Tibial artery (tissue), 4 donors: ENCODE measurements around the gene PADI3.

Experiments used
- DNase-seq, 2 donors: peaks; one replicate each; pipeline ENCODE4 v3.0.0-alpha.2; 2019
- H3K27ac ChIP-seq, 2 donors: fragments of 200-600 bp; sonication (generic) in 1 of 2; 1 replicate in 1 of 2; 2 replicates in 1 of 2; pipeline ENCODE4 v1.5.1; 2018 to 2019; ENCODE audit warnings: mild to moderate bottlenecking in 1 of 2
- H3K27me3 ChIP-seq, 2 donors: fragments of 200-600 bp; sonication (generic) in 1 of 2; one replicate each; pipeline versions ENCODE4 v1.5.1 to v1.6.0; 2016 to 2019
- H3K36me3 ChIP-seq, 3 donors: fragments of 200-600 bp; sonication (generic) in 2 of 3; one replicate each; pipeline ENCODE4 v1.5.1; 2016 to 2019; ENCODE audit warnings: mild to moderate bottlenecking in 2 of 3
- H3K4me1 ChIP-seq, 4 donors: fragments of 200-600 bp; sonication (generic) in 2 of 4; 1 replicate in 3 of 4; 2 replicates in 1 of 4; pipeline ENCODE4 v1.5.1; 2016 to 2019
- H3K4me3 ChIP-seq, 2 donors: fragments of 200-600 bp; sonication (generic) in 1 of 2; 1 replicate in 1 of 2; 2 replicates in 1 of 2; pipeline ENCODE4 v1.5.1; 2018 to 2019; ENCODE audit warnings: mild to moderate bottlenecking in 2 of 2
- H3K9me3 ChIP-seq, 3 donors: fragments of 200-600 bp; sonication (generic) in 1 of 3; one replicate each; pipeline ENCODE4 v1.5.1; 2016 to 2019
- intact Hi-C: fragments of 100-400 bp; cut with DNase I; formaldehyde crosslinking; loops from one replicate; pipeline ENCODE4 v1.15.0; 2023; ENCODE audit warnings: low total_unique reads
- TF ChIP-seq, protein P1 (sequence below), 2 experiments: fragments of 200-600 bp in 1 of 2; fragments of 450-650 bp in 1 of 2; IDR thresholded peaks; one replicate each; pipeline ENCODE4 v1.5.1; 2017 to 2019; ENCODE audit warnings: antibody characterized with exemption in 2 of 2, mild to moderate bottlenecking in 1 of 2, moderate library complexity in 1 of 2

Gene PADI3

DNA sequence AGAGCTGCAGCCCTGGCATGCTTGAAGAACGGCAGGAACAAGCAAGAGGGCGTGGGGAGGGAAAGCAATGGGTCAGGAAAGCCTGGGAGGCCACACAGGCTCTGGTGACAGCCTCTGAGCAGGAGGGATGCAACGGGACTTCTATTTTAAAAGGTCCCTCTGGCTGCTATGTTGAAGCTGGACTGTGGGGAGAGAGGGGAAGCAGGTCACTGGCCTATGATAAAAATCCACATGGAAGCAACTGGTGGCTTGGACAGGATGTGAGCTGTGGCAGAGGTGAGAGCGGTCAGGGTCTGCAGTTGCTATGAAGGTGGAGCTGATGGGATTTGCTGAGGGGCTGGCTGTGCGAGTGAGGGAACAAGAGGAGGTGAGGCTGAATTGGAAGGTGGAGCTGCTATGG lies 32.8 kb upstream of the PADI3 start:
- TF ChIP-seq, protein P1, sequence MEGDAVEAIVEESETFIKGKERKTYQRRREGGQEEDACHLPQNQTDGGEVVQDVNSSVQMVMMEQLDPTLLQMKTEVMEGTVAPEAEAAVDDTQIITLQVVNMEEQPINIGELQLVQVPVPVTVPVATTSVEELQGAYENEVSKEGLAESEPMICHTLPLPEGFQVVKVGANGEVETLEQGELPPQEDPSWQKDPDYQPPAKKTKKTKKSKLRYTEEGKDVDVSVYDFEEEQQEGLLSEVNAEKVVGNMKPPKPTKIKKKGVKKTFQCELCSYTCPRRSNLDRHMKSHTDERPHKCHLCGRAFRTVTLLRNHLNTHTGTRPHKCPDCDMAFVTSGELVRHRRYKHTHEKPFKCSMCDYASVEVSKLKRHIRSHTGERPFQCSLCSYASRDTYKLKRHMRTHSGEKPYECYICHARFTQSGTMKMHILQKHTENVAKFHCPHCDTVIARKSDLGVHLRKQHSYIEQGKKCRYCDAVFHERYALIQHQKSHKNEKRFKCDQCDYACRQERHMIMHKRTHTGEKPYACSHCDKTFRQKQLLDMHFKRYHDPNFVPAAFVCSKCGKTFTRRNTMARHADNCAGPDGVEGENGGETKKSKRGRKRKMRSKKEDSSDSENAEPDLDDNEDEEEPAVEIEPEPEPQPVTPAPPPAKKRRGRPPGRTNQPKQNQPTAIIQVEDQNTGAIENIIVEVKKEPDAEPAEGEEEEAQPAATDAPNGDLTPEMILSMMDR (IDR thresholded peaks at IDR 0.05): no peak
- peaks cover 0 to 11% (median 0%) of the 10 kb centered on the region in 4 donors for H3K4me1 ChIP-seq
- DNase-seq: no peak
- no peak overlapping the region for H3K4me3 ChIP-seq
- peaks cover 0 to 75% of the 10 kb centered on the region in 2 donors for H3K27me3 ChIP-seq
- intact Hi-C loops: no loop called here
- H3K9me3 ChIP-seq: no peaks in the 10 kb centered on the region
- H3K27ac ChIP-seq: no peak overlapping the region
- no peaks in the 10 kb centered on the region for H3K36me3 ChIP-seq

DNA sequence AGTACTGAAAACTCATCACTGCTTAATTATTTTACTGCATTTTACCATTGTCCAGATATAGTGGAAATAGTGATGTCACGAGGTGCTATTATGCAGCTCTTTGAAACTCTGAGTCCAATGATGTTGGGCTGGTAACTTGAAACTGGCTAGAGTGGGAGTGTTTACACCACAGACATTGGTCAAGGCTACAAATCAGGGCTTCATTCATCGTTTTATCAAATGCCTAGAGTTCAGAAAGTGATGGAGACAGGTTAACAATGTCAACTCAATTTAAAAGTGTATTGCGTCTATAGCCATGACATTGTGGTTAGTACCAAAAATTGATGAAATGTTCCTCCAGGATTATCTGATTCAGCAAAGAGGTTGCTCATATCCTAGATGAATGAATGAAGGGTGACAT lies 31.3 kb upstream of the PADI3 start:
- Histone ChIP-seq H3K36me3 (no peaks in the 10 kb centered on the region), H3K4me3 (no peak overlapping the region), H3K27ac (no peak overlapping the region), H3K27me3 (peaks cover 0 to 67% of the 10 kb centered on the region in 2 donors), H3K4me1 (peaks cover 0 to 2% (median 0%) of the 10 kb centered on the region in 4 donors), H3K9me3 (no peaks in the 10 kb centered on the region)
- intact Hi-C loops: no loop called here
- no peak for DNase-seq
- TF ChIP-seq, protein P1 (IDR thresholded peaks at IDR 0.05): no peak

- Histone ChIP-seq H3K9me3 (no peaks in the 10 kb centered on the region), H3K36me3 (no peaks in the 10 kb centered on the region), H3K27me3 (peaks cover 0 to 66% of the 10 kb centered on the region in 2 donors), H3K27ac (no peak overlapping the region), H3K4me3 (no peak overlapping the region), H3K4me1 (no peaks in the 10 kb centered on the region)
- DNase-seq: no peak
- intact Hi-C loops: no loop called here
- TF ChIP-seq, protein P1 (IDR thresholded peaks at IDR 0.05): no peak
Measured at GRCh38 chr1:17218939-17219338, 30.0 kb upstream of the PADI3 start.

GRCh38 chr1:17220287-17220686 lies 28.6 kb upstream of the PADI3 start:
- Histone ChIP-seq H3K27ac (no peak overlapping the region), H3K27me3 (peaks cover 0 to 55% of the 10 kb centered on the region in 2 donors), H3K36me3 (no peaks in the 10 kb centered on the region), H3K9me3 (no peaks in the 10 kb centered on the region), H3K4me1 (no peaks in the 10 kb centered on the region), H3K4me3 (no peak overlapping the region)
- no peak for DNase-seq
- intact Hi-C loops: no loop called here
- TF ChIP-seq, protein P1 (IDR thresholded peaks at IDR 0.05): no peak

- intact Hi-C loops: no loop called here
- no peak overlapping the region for H3K27ac ChIP-seq
- H3K4me1 ChIP-seq: no peaks in the 10 kb centered on the region
- no peak for DNase-seq
- TF ChIP-seq, protein P1 (IDR thresholded peaks at IDR 0.05): no peak
- no peak overlapping the region for H3K4me3 ChIP-seq
- H3K27me3 ChIP-seq: peaks cover 0 to 47% of the 10 kb centered on the region in 2 donors
- H3K9me3 ChIP-seq: no peaks in the 10 kb centered on the region
- no peaks in the 10 kb centered on the region for H3K36me3 ChIP-seq
Measured at GRCh38 chr1:17222557-17222956, 26.3 kb upstream of the PADI3 start.

DNA sequence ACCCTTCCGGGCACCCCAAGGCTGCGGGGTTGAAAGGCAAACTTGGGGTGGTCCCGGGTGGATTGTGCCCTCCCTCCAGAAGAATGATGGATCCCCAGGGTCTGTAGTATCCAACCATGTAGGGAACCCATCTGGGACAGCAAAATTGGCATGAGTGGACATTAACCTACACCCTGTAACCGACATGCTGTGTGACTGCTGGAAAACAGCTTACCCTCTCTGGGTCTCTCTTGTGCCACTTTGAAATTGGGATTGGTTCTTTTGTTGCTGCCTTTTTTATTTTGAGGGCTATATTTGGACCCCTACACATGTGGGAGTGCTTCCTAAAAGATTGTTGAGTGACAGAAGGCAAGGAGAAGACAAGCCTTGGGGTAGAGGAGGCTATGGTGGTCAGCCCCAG lies 24.5 kb upstream of the PADI3 start:
- Histone ChIP-seq H3K27ac (no peak overlapping the region), H3K36me3 (no peaks in the 10 kb centered on the region), H3K27me3 (peaks cover 0 to 34% of the 10 kb centered on the region in 2 donors), H3K9me3 (no peaks in the 10 kb centered on the region), H3K4me1 (no peaks in the 10 kb centered on the region), H3K4me3 (no peak overlapping the region)
- intact Hi-C loops: no loop called here
- DNase-seq: no peak
- TF ChIP-seq, protein P1 (IDR thresholded peaks at IDR 0.05): no peak
